Renal cortex interstitium (tissue), 11 donors: ENCODE results near the gene PUS1. TPM values are rescaled to one million over a fixed set of nuclear protein-coding genes. Genes with fewer than 3 reads are reported as not detected.
"Not testable (repeated sequence)": the region's sequence is repeated elsewhere in the genome, so short reads cannot be mapped to it uniquely, and the experiment has no call there.

Experiments used
- DNase-seq, 11 donors: peaks; one replicate each; pipeline ENCODE4 v3.0.0-alpha.2; 2013; ENCODE audit warnings: low read depth in 9 of 11, low spot score in 4 of 11; ENCODE audit errors: extremely low read depth in 1 of 11
- polyA plus RNA-seq, 3 donors: library from polyadenylated mRNA; unstranded; fragments of 120-200 nt; gene quantifications; one replicate each; pipeline ENCODE4 v1.2.1, GENCODE V29; 2013; ENCODE audit not compliant: insufficient read length in 3 of 3

The PUS1 gene
- polyA plus RNA-seq, 3 donors: 13.9 to 22.7 (median 18.0) TPM

- no peak for DNase-seq
These were observed 51.2 kb downstream of the PUS1 start for GRCh38 chr12:131980263-131980662.

DNA sequence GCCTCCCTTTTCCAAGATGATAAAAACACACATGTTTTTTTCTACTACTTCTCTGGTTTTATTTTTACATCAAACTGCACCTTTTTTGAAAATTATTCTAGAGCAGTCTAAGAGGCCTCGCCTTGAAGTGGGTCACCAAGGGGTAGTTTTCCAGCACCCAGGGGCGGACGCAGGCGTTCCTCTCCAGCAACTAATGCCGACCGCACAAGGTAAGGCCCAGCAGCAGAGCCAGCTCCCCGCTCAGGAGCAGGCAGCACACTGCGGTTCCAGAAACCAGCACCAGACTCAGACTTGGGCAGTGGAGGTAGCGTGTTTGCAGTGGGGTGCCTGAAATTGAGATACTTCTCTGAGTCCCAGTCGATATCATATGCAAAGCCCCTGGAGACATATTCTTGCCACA lies 52.3 kb downstream of the PUS1 start:
- DNase-seq: no peak

DNA sequence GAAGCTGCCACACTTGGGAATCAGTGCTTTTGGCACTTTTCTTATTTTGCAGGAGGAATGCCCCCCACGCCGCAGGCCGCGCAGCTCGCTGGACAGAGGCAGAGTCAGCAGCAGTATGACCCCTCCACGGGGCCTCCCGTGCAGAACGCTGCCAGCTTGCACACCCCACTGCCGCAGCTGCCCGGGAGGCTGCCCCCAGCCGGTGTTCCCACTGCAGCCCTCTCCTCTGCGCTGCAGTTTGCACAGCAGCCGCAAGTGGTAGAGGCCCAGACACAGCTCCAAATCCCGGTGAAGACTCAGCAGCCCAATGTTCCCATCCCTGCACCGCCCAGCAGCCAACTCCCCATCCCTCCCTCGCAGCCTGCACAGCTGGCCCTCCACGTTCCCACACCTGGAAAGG lies 53.0 kb downstream of the PUS1 start:
- DNase-seq: no peak

DNA sequence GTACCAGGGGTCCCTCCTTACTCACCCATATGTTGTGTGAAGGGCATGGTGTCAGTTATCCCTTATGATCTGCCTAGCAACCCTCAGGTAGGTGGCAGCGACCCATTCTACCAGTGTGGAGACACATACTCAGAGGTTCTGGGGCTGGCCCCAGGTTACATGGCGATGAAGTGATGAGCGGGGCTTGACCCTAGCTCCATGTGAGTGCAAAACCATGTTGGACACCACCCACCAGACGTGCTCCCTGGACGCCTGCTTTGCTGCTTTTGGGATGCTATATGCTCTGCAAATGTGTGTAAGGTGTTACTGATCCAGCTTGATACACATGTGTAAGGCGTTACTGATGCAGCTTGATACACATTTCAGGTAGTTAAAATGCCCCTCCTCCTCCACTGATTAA lies 54.0 kb downstream of the PUS1 start:
- no peak for DNase-seq

GRCh38 chr12:131983554-131983953 lies 54.5 kb downstream of the PUS1 start:
- no peak for DNase-seq

DNA sequence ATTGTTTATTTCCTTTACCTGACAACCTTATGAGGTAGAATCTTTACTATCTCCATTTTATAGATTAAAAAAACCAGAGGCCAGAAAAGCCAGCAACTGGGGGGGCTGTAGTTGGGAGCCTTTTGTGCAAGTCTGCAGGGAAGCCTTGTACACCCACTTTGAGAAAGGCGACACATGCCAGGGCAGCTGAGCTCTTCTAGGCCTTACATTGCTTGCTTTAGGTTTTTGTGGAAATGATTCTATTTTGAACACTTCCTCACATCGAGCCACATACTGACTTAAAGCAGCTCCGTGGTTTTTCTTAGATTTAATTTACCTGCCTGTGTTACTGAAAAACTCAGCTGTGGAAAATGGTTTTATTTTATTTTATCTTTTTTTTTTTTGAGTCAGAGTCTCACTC lies 55.3 kb downstream of the PUS1 start:
- DNase-seq: no peak

DNA sequence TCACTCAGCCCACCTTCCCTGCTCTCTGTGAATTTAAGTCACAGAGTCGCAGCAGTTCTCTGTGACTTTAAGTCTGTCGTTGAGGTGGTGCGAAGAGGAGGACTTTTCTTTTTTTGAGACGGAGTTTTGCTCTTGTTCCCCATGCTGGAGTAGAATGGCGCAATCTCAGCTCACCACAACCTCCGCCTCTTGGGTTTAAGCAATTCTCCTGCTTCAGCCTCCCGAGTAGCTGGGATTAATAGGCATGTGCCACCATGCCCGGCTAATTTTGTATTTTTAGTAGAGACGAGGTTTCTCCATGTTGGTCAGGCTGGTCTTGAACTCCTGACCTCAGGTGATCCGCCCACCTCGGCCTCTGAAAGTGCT lies 56.4 kb downstream of the PUS1 start:
- not testable (repeated sequence) for DNase-seq

DNA sequence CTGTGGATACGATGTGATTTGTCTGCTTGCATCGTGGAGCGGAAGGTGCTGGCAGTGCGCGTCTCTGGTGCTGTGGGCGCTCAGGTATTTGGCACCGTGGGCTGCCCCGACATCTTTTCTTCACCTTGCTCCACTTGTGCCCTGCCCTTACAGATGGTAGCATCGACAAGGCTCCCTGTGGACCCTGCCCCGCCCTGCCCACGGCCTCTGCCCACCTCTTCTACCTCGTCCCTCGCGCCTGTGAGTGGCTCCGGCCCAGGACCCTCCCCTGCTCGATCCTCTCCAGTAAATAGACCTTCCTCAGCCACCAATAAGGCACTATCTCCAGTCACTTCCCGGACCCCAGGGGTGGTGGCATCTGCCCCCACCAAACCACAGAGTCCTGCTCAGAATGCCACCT lies 57.3 kb downstream of the PUS1 start:
- DNase-seq: no peak

DNA sequence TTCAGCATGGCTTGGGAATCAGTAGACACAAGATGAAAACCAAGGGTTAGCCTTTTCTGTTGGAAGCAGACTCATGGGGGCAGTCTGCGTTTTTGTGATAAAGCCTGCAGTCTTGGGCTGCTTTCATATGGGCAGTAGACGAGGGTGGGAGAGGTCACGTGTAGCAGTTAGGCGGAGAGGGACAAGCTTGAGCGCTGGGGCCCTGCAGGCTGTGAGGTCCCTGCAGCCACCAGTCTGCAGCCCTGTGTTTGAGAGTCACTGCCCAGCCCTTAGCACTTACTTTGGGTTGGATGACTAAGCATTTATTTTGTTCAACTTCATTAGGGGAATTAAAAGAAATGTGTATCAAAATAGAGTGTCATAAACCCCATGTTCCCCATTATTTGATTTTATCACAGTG lies 57.8 kb downstream of the PUS1 start:
- no peak for DNase-seq

GRCh38 chr12:131987552-131987951 lies 58.5 kb downstream of the PUS1 start:
- DNase-seq: no peak

DNA sequence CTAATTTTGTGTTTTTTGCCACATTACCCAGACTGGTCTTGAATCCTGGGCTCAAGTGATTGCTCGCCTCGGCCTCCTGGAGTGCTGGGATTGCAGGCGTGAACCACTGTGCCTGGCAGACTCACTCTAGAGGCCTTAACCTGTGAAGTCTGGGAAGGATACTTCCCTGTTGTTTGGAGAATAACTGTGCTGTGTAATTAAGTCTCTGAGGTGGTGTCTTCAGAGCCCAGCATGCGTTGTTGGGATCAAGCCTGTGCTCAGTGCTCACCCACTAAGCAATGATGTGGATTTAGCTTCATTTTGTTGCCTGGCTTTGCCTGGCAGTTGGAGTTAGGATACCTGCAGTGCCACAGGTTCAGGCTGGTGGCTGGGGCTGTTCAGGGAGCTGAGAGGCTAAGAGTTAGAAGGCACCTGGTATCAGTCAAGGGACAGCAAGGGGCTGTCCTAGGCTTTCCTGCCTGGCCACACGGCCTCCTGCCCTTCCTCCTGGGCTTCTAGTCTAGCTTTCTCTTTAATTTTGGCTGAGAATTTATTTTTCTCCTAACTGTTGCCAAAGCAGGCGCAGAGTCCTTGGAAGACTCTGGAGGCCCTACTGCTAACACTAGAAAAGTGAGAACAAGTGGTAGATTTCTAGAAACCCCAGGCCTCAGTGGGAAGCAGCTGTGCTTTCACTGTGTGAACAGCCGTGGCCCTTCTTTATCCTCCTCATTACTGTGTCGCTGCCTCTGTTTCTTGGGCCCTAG lies 59.1 kb downstream of the PUS1 start:
- no peak for DNase-seq

DNA sequence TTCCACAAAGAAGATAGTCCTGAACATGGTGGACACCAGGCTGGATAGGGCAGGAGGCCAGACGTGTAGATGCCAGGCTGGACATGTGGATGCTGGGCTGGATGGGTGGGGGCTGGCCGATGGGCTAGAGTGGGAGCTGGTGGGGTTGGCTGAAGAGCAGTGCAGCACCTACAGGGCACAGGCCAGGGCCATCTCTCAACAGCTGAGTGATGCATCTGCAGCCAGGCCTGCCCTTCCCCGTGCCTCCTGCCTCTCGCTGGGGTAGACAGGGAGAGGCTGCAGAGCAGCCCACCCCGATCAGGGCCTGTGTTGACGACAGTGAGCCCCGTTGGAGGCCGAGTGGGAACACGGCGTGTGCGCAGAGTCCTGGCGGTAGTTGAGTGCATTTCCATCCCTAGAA lies 59.9 kb downstream of the PUS1 start:
- no peak for DNase-seq

- DNase-seq: no peak
These were observed 61.2 kb downstream of the PUS1 start for GRCh38 chr12:131990066-131990979.

- DNase-seq: no peak
These were observed 61.9 kb downstream of the PUS1 start for GRCh38 chr12:131990980-131991305.

DNA sequence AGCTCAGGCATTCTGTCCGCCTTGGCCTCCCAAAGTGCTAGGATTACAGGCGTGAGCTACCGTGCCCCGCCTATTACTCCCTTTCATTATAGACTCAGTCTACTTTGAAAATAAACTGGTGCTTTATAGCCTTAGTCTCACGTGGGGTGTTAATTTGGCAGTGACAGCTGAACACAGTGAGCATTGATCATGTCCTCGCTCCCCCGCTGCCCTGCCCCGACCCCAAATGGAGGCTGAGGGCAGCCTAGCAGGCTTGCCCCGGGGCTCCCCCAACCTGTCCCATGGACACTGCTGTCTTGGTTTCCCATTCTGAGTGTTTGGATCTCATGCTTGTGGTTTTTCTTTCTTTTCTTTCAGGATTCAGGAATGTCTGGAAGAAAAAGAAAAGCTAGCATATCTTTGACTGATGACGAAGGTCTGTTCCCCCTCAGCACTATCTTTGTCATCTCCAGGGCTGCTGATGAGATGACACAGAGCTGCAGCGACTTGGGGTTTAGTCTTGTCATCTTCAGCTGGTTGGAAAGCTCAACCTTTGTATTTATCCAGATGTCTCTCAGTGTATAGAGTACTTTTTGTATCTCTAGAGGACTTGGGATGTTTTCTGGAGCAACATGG lies 62.8 kb downstream of the PUS1 start:
- no peak for DNase-seq

GRCh38 chr12:131994589-131994988 lies 65.5 kb downstream of the PUS1 start:
- DNase-seq: no peak
